KMS-11 (cell line): ENCODE data around the gene CCDC33.

Experiments used
- H2AFZ ChIP-seq: fragments of 200-600 bp; sonication (generic); 2 replicates; pipeline ENCODE4 v1.6.1; 2016; ENCODE audit warnings: antibody characterized with exemption, mixed run types, low read depth
- H3K27ac ChIP-seq: fragments of 200-600 bp; sonication (generic); 2 replicates; pipeline ENCODE4 v1.6.1; 2016; ENCODE audit warnings: mild to moderate bottlenecking, mixed run types
- H3K27me3 ChIP-seq: fragments of 200-600 bp; sonication (generic); 2 replicates; pipeline ENCODE4 v1.6.1; 2017; ENCODE audit warnings: mild to moderate bottlenecking, low read depth, mixed run types, moderate library complexity; ENCODE audit not compliant: insufficient read depth
- H3K36me3 ChIP-seq: fragments of 200-600 bp; sonication (generic); 2 replicates; pipeline ENCODE4 v1.6.1; 2017; ENCODE audit warnings: mild to moderate bottlenecking, mixed run types; ENCODE audit not compliant: insufficient read depth
- H3K4me1 ChIP-seq: fragments of 200-600 bp; sonication (generic); 2 replicates; pipeline ENCODE4 v1.6.1; 2016; ENCODE audit warnings: mild to moderate bottlenecking, low read depth, mixed run types; ENCODE audit not compliant: poor library complexity, severe bottlenecking
- H3K4me2 ChIP-seq: fragments of 200-600 bp; sonication (generic); 2 replicates; pipeline ENCODE4 v1.7.0; 2016; ENCODE audit warnings: mild to moderate bottlenecking, mixed run types
- H3K4me3 ChIP-seq: fragments of 200-600 bp; sonication (generic); IDR thresholded peaks from 2 replicates; pipeline ENCODE4 v1.6.1; 2017; ENCODE audit warnings: low read depth, low read length, mixed read lengths; ENCODE audit not compliant: insufficient read depth
- H3K79me2 ChIP-seq: fragments of 200-600 bp; sonication (generic); 2 replicates; pipeline ENCODE4 v1.6.1; 2016; ENCODE audit warnings: low read depth, mixed run types; ENCODE audit not compliant: insufficient read depth
- H3K9ac ChIP-seq: fragments of 200-600 bp; sonication (generic); 2 replicates; pipeline ENCODE4 v1.6.1; 2016; ENCODE audit warnings: mild to moderate bottlenecking, mixed run types
- H4K20me1 ChIP-seq: fragments of 200-600 bp; sonication (generic); 2 replicates; pipeline ENCODE4 v1.6.1; 2016; ENCODE audit warnings: mild to moderate bottlenecking, mixed run types; ENCODE audit not compliant: insufficient read depth
- TF ChIP-seq, protein P1 (sequence below): fragments of 200-600 bp; sonication (generic); conservative IDR thresholded peaks from 2 replicates; pipeline ENCODE4 v1.6.1; 2017; ENCODE audit warnings: low read depth, mild to moderate bottlenecking, antibody characterized with exemption, low read length, moderate library complexity, mixed read lengths

CCDC33 gene

DNA sequence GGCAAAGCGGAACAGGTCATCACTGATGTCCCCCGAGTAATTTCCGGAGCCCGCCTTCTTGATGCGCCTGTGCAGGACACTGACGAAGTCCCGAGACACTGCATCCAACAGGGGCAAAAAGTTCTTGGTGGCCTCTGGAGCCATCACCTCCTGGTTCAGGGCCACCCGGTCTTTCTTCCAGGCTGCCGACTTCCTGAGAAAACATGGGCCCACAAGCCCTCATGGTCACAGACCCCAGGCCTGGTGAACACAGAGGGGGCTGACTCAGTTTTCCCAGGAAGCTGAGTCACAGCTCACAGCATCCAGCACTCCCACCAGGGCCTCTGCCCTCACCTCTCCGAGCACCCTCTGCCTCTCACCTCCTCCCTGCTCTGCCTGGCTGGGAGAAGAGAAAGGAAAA lies 108.9 kb downstream of the CCDC33 start:
- no peak overlapping the region for H3K4me3 ChIP-seq
- H3K9ac ChIP-seq, result no peak overlapping the region
- no peak overlapping the region for H2AFZ ChIP-seq
- H3K4me1 ChIP-seq, result no peaks in the 10 kb centered on the region
- no peaks in the 10 kb centered on the region for H3K36me3 ChIP-seq
- no peak overlapping the region for H3K27ac ChIP-seq
- no peaks in the 10 kb centered on the region for H4K20me1 ChIP-seq
- H3K27me3 ChIP-seq, result peaks cover 29% of the 10 kb centered on the region
- H3K4me2 ChIP-seq, result no peak overlapping the region
- TF ChIP-seq, protein P1, sequence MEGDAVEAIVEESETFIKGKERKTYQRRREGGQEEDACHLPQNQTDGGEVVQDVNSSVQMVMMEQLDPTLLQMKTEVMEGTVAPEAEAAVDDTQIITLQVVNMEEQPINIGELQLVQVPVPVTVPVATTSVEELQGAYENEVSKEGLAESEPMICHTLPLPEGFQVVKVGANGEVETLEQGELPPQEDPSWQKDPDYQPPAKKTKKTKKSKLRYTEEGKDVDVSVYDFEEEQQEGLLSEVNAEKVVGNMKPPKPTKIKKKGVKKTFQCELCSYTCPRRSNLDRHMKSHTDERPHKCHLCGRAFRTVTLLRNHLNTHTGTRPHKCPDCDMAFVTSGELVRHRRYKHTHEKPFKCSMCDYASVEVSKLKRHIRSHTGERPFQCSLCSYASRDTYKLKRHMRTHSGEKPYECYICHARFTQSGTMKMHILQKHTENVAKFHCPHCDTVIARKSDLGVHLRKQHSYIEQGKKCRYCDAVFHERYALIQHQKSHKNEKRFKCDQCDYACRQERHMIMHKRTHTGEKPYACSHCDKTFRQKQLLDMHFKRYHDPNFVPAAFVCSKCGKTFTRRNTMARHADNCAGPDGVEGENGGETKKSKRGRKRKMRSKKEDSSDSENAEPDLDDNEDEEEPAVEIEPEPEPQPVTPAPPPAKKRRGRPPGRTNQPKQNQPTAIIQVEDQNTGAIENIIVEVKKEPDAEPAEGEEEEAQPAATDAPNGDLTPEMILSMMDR, result no peak
- no peaks in the 10 kb centered on the region for H3K79me2 ChIP-seq

DNA sequence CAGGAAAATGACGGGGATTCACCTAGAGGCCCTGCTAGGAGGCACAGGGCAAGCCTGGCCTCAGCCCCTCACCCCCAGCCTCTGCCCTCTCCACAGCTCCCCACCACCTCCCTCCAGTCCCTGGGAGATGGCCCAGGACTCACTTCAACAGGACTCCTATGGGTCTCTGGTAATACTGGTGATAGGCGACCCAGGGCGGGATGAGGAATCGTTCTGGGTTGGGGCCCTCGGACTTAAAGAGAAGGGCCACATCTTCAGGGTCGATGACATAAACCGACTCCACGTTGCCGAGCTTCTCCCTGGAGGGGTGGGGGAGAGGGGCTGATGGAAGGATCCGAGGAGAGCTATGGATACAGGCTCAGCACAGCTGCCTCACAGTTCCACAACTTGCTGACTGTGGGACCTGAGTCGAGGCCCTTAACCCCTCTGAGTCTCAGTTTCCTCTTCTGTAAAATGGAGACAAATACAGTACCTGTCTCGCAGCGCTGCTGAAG lies 111.7 kb downstream of the CCDC33 start:
- Histone ChIP-seq H3K9ac (no peak overlapping the region), H3K27me3 (peaks cover 16% of the 10 kb centered on the region; the same call in 1 of the 2 replicates), H2AFZ (no peak overlapping the region), H3K4me2 (no peak overlapping the region), H4K20me1 (no peaks in the 10 kb centered on the region), H3K27ac (no peak overlapping the region), H3K36me3 (no peaks in the 10 kb centered on the region), H3K4me1 (no peaks in the 10 kb centered on the region), H3K79me2 (no peaks in the 10 kb centered on the region), H3K4me3 (no peak overlapping the region)
- TF ChIP-seq, protein P1, result no peak

DNA sequence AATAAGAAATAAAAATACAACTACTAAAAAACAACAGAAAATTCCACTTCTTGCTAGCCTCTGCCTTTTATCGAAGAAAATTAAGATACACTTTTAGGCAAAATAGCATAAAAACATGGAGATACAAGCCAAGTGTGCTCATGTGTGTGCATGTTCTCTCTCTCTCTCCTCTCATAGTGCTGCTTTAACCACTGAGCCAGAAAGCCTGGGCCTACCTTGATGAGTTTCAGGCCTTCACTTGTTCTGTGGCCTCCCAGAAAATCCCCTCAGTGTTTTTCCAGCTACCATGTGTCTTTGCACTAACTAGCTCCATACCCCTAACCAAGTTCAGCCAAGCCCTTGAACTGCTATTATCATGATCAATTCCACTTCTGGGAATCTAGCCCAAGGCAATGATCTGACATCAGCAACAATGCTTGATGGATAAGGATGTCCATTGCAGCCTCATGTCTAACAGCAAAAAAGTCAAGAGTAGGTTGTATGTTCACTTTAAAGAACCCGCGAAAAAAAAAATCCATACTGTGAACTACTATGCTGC lies 113.2 kb downstream of the CCDC33 start:
- H4K20me1 ChIP-seq, result no peaks in the 10 kb centered on the region
- H3K27ac ChIP-seq, result no peak overlapping the region
- no peaks in the 10 kb centered on the region for H3K36me3 ChIP-seq
- TF ChIP-seq, protein P1, result no peak
- no peak overlapping the region for H3K4me3 ChIP-seq
- no peaks in the 10 kb centered on the region for H3K4me1 ChIP-seq
- no peak overlapping the region for H2AFZ ChIP-seq
- peaks cover 4% of the 10 kb centered on the region; the same call in 1 of the 2 replicates for H3K27me3 ChIP-seq
- H3K79me2 ChIP-seq, result no peaks in the 10 kb centered on the region
- no peak overlapping the region for H3K4me2 ChIP-seq
- H3K9ac ChIP-seq, result no peak overlapping the region

DNA sequence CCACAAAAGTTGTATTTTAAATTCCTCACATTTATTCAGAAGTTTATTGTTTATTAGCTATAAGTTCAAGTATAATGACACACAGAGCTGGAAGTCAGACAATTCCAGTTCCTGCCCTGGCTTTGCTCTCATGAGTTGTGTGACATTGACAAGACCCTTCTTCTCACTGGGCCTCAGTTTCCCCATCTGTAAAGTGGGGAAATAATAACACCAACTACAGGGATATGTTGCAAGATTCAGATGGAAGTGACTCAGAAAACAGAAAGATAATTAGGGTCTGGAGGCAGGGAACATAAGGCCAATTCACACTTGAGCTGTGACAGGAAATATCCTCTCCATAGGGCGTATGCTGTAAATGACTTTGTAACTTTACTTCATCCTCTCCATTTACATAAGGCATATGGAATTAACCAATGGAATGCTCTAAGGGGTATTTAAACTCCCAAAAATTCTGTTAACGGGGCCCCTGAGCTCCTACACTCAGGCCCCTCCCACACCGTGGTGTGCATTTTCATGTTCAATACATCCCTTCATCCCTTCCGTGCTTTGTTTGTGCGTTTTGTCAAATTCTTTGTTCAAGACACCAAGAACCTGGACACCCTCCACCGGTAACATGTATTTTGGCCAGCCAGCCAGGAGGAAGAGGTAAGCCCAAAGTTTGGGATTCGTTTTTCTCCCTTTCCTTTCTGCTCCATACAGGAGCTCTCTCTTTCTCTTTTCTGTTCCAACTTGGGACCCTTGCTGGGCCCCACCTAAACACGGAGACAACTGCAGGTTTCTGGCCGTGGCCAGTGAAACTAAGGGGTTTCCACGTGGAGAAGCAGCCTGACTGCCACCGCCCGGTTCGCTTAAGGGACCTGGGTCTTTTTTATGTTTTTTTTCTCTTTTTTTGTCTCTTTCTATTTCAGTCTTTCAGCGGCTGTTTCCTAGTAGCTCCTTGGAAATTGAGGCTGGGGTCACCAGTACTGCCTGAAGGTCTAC lies 114.5 kb downstream of the CCDC33 start:
- TF ChIP-seq, protein P1, result no peak
- H3K4me3 ChIP-seq, result no peak overlapping the region
- no peak overlapping the region for H3K9ac ChIP-seq
- H3K27me3 ChIP-seq, result no peaks in the 10 kb centered on the region
- H3K27ac ChIP-seq, result no peak overlapping the region
- no peak overlapping the region for H2AFZ ChIP-seq
- no peaks in the 10 kb centered on the region for H3K4me1 ChIP-seq
- H3K79me2 ChIP-seq, result no peaks in the 10 kb centered on the region
- H3K36me3 ChIP-seq, result no peaks in the 10 kb centered on the region
- no peaks in the 10 kb centered on the region for H4K20me1 ChIP-seq
- H3K4me2 ChIP-seq, result no peak overlapping the region
